Measurements from ENCODE around the gene TOR4A. TPM values are rescaled to one million over a fixed set of nuclear protein-coding genes. Genes with fewer than 3 reads are reported as not detected.

TOR4A gene
- total and polyA plus RNA-seq, 9 of the 15 experiments (the other 6 are each of a cell fraction or from before 2014, with no cell fraction given), result 3.9 to 49.2 (median 8.8) TPM

DNA sequence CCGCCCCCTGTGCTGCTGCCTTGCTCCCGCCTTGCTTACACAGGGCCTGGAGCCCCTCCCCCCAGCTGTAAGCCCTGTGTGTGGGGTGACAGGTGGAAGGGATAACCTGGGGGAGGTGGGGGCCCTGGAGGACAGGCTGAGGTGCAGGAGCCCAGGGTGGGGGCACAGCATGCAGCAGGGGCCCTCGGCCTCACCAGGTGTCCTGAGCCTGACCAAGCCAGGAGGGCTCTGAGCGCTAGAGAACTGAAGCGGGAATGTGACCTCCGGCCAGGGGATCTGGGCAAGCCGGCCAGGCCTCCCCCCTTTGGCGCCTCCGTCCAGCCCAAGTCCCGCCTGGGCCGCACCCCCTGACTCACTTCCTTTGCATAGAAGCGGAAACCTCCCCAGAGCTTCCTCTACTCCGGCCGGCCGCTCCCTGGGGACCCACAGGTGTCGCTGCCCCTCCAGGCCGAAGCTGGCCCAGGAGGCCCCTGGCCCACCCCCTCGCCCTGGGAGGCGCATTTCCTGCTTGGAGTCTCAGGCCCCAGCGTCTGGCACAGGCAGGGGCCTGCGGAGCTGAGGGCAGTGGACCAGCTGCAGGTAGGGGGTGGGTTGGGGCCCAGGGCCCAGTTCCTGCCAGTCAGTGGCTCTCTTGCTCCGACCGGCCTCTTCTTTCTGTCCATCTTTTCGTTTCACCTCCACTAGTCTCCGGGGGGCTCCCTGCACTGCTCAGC, at the start of gene TOR4A (continued):
- TF ChIP-seq, protein P1, sequence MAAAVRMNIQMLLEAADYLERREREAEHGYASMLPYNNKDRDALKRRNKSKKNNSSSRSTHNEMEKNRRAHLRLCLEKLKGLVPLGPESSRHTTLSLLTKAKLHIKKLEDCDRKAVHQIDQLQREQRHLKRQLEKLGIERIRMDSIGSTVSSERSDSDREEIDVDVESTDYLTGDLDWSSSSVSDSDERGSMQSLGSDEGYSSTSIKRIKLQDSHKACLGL (CRISPR knock-in tag; IDR thresholded peaks at IDR 0.05; ENCODE audit: borderline replicate concordance, poor library complexity, severe bottlenecking), result no peak
- TF ChIP-seq, protein P2, sequence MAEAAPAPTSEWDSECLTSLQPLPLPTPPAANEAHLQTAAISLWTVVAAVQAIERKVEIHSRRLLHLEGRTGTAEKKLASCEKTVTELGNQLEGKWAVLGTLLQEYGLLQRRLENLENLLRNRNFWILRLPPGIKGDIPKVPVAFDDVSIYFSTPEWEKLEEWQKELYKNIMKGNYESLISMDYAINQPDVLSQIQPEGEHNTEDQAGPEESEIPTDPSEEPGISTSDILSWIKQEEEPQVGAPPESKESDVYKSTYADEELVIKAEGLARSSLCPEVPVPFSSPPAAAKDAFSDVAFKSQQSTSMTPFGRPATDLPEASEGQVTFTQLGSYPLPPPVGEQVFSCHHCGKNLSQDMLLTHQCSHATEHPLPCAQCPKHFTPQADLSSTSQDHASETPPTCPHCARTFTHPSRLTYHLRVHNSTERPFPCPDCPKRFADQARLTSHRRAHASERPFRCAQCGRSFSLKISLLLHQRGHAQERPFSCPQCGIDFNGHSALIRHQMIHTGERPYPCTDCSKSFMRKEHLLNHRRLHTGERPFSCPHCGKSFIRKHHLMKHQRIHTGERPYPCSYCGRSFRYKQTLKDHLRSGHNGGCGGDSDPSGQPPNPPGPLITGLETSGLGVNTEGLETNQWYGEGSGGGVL (CRISPR knock-in tag; IDR thresholded peaks at IDR 0.05), result no peak
- TF ChIP-seq, protein P3, sequence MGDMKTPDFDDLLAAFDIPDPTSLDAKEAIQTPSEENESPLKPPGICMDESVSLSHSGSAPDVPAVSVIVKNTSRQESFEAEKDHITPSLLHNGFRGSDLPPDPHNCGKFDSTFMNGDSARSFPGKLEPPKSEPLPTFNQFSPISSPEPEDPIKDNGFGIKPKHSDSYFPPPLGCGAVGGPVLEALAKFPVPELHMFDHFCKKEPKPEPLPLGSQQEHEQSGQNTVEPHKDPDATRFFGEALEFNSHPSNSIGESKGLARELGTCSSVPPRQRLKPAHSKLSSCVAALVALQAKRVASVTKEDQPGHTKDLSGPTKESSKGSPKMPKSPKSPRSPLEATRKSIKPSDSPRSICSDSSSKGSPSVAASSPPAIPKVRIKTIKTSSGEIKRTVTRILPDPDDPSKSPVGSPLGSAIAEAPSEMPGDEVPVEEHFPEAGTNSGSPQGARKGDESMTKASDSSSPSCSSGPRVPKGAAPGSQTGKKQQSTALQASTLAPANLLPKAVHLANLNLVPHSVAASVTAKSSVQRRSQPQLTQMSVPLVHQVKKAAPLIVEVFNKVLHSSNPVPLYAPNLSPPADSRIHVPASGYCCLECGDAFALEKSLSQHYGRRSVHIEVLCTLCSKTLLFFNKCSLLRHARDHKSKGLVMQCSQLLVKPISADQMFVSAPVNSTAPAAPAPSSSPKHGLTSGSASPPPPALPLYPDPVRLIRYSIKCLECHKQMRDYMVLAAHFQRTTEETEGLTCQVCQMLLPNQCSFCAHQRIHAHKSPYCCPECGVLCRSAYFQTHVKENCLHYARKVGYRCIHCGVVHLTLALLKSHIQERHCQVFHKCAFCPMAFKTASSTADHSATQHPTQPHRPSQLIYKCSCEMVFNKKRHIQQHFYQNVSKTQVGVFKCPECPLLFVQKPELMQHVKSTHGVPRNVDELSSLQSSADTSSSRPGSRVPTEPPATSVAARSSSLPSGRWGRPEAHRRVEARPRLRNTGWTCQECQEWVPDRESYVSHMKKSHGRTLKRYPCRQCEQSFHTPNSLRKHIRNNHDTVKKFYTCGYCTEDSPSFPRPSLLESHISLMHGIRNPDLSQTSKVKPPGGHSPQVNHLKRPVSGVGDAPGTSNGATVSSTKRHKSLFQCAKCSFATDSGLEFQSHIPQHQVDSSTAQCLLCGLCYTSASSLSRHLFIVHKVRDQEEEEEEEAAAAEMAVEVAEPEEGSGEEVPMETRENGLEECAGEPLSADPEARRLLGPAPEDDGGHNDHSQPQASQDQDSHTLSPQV (IDR thresholded peaks at IDR 0.05), result no peak
- TF ChIP-seq ATF7 (IDR thresholded peaks at IDR 0.05), result peak; percentile 80
- no peak; the same call in 1 of the 2 replicates for TF ChIP-seq ZNF12 (CRISPR knock-in tag; IDR thresholded peaks at IDR 0.05)
- no peak for TF ChIP-seq POLR3A (IDR thresholded peaks at IDR 0.05; ENCODE audit: borderline replicate concordance, extremely low read depth, insufficient read depth, insufficient read length)
- TF ChIP-seq, protein P4, sequence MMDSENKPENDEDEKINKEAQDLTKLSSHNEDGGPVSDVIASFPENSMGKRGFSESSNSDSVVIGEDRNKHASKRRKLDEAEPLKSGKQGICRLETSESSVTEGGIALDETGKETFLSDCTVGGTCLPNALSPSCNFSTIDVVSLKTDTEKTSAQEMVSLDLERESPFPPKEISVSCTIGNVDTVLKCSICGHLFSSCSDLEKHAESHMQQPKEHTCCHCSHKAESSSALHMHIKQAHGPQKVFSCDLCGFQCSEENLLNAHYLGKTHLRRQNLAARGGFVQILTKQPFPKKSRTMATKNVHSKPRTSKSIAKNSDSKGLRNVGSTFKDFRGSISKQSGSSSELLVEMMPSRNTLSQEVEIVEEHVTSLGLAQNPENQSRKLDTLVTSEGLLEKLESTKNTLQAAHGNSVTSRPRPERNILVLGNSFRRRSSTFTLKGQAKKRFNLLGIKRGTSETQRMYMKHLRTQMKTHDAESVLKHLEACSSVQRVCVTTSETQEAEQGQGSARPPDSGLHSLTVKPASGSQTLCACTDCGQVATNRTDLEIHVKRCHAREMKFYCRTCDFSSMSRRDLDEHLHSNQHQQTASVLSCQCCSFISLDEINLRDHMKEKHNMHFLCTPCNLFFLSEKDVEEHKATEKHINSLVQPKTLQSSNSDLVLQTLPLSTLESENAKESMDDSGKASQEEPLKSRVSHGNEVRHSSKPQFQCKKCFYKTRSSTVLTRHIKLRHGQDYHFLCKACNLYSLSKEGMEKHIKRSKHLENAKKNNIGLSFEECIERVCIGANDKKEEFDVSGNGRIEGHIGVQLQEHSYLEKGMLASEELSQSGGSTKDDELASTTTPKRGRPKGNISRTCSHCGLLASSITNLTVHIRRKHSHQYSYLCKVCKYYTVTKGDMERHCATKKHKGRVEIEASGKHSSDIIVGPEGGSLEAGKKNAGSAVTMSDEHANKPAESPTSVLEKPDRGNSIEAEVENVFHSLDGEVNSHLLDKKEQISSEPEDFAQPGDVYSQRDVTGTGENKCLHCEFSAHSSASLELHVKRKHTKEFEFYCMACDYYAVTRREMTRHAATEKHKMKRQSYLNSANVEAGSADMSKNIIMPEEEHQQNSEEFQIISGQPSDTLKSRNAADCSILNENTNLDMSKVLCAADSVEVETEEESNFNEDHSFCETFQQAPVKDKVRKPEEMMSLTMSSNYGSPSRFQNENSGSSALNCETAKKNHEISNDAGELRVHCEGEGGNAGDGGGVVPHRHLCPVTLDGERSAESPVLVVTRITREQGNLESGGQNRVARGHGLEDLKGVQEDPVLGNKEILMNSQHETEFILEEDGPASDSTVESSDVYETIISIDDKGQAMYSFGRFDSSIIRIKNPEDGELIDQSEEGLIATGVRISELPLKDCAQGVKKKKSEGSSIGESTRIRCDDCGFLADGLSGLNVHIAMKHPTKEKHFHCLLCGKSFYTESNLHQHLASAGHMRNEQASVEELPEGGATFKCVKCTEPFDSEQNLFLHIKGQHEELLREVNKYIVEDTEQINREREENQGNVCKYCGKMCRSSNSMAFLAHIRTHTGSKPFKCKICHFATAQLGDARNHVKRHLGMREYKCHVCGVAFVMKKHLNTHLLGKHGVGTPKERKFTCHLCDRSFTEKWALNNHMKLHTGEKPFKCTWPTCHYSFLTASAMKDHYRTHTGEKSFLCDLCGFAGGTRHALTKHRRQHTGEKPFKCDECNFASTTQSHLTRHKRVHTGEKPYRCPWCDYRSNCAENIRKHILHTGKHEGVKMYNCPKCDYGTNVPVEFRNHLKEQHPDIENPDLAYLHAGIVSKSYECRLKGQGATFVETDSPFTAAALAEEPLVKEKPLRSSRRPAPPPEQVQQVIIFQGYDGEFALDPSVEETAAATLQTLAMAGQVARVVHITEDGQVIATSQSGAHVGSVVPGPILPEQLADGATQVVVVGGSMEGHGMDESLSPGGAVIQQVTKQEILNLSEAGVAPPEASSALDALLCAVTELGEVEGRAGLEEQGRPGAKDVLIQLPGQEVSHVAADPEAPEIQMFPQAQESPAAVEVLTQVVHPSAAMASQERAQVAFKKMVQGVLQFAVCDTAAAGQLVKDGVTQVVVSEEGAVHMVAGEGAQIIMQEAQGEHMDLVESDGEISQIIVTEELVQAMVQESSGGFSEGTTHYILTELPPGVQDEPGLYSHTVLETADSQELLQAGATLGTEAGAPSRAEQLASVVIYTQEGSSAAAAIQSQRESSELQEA (IDR thresholded peaks at IDR 0.05; ENCODE audit: low read depth), result no peak
- peak; percentile 77 for TF ChIP-seq TBP (optimal IDR thresholded peaks at IDR 0.05; ENCODE audit: low read depth, low read length)
- TF ChIP-seq OTX1 (CRISPR knock-in tag; IDR thresholded peaks at IDR 0.05), result no peak
- TF ChIP-seq RB1 (IDR thresholded peaks at IDR 0.05; ENCODE audit: low read depth), result peak; percentile 40
- TF ChIP-seq STAT5A (IDR thresholded peaks at IDR 0.05; ENCODE audit: borderline replicate concordance, low read length), result no peak
- TF ChIP-seq ETV1 (tag; conservative IDR thresholded peaks at IDR 0.05; ENCODE audit: low read depth), result peak; percentile 84
